Stimulated activated CD8-positive, alpha-beta memory T cell treated with anti-CD3 and anti-CD28 coated beads, Interleukin-12 subunit alpha, Interleukin-12 subunit beta, amount 100 ng/mL, for 1 hour (primary cell): ENCODE measurements around the gene INPP4B.

Source experiments
- DNase-seq: peaks from one replicate; pipeline ENCODE4 v3.0.0-alpha.2; 2020; ENCODE audit warnings: low read depth

The INPP4B gene

DNA sequence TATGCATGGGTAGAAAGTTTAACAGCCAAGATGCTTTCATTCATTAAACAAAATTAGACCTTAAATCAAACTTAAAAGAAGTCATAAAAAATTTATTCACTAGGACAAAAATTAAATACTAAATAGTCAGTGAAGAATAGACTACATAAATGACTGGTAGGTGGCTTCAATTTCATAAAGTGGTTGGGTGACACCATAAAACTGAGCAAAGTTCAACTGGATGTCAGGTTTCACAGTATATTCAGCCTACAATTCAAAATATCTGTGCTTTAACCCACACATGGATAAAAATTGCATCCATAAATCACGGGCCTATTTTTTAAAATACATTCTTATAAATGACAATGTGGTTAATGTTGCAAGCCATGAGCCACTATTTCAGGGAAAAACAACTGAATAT, 627.4 kb downstream of the INPP4B start:
- no peak for DNase-seq

- DNase-seq = no peak
Measured at GRCh38 chr4:142211444-142211843, 634.7 kb downstream of the INPP4B start.

DNA sequence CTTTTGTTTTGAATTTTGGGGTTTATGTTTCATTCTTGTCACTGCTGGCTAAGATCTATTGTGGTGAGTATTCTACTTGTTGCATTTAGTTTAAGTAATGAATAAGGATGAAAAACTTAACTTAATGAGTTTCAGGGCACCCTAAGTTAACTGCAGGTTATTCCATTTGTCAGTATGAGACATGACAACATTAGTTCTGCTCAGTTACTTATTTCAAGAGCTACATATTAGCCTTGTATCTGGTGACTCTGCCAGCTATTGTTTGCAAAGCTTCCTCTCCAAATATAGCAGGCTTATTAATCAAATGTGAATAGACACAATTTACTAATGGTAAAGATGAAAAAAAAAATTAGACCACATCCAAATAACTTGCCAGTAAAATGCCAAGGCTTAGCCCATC, 642.6 kb downstream of the INPP4B start:
- DNase-seq = no peak

DNA sequence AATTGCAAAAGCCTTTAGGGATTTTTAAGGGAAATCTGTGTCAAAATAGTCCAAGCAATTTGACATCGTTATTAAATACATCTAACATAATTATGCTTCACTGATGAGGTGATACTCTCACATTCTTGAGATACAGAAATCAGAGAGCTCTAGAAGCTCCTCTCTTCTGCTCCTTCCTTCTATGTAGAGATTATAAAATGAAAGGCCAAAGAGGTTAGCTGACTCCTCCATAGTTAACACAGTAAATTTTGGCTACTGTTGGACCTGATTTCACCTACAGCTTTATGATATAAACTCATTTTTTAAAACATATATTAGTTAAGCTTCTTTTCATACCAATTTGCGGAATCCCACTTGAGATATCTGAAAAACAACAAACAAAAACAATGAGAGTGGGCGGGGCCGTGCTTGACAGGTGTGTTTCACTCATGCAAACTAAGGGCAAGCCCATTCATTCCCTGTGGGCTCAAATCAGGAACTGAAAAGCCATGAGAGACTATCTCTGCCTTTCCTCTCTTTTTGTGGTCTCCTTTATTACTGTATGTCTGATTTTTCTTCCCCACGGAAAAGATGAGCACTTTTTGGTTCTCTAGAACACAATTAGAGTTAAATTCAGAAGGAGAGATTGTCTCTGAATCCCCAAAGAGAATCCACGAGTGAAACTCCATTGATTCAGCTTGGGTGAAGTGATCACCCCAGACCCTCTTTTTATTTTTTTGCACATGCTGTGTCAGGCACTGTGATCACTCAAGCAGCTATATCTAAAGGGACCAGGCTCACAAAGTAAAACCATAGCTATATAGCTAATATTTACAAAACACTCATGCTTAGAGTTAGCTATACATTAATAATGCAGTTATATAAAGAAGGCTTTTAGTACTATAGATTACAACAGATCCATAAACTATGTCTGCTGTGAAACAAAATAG, 643.4 kb downstream of the INPP4B start:
- no peak for DNase-seq

- DNase-seq = no peak
Measured at GRCh38 chr4:142201041-142201440, 645.1 kb downstream of the INPP4B start.

GRCh38 chr4:142194905-142195304, 651.2 kb downstream of the INPP4B start:
- DNase-seq = no peak

DNA sequence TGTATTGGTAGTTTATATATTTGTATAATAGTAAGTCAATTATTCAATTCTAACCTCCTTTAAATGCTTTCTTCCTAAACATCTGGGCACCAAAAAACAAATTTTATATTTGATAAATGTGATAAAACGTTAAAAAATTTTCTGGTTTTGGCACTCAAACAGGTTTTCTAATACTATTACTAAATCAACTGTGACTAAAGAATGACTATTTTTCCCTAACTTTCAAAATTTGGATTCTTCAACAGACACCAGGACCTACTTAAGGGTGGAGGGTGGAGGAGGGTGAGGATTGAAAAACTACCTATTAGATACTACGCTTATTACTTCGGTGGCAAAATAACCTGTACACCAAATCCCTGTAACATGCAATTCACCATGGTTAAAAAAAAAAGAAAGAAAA, 654.2 kb downstream of the INPP4B start:
- DNase-seq = no peak

GRCh38 chr4:142181021-142181420, 665.1 kb downstream of the INPP4B start:
- DNase-seq = no peak

DNA sequence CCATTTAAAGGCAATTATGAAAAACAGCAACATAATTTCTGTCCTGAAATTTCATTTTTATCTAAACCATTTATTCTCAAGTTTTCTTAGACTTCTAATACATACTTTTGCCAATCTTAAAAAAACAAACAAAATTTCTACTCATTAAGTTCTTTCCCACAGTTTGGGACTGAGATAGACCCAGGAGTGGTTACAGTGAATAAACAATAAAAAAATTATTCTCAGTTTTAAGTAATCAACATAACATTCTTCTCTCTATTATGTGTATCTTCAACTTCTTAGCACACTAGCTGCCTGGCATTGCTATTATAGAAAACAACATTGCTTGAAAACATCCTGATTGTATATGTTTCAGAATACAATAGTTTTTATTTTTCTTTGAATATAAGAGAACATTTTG, 676.9 kb downstream of the INPP4B start:
- no peak for DNase-seq

DNA sequence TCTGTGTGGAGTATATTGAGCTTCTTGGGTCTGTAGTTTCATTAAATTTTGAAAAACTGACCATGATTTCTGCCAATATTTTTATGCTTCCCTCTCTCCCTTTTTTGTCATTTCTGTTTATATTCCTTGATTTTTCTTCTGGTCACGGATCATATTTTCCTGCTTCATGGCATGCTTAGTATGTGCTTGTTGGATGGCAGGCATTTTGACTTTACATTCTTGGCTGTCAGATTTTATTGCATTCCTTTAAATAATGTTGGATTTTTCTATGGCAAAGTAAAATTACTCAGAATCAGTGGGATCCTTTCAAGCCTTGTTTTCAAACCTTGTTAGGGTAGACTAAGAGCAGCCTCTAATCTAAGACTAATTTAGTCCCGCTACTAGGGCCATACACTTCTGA, 677.9 kb downstream of the INPP4B start:
- DNase-seq = no peak

DNA sequence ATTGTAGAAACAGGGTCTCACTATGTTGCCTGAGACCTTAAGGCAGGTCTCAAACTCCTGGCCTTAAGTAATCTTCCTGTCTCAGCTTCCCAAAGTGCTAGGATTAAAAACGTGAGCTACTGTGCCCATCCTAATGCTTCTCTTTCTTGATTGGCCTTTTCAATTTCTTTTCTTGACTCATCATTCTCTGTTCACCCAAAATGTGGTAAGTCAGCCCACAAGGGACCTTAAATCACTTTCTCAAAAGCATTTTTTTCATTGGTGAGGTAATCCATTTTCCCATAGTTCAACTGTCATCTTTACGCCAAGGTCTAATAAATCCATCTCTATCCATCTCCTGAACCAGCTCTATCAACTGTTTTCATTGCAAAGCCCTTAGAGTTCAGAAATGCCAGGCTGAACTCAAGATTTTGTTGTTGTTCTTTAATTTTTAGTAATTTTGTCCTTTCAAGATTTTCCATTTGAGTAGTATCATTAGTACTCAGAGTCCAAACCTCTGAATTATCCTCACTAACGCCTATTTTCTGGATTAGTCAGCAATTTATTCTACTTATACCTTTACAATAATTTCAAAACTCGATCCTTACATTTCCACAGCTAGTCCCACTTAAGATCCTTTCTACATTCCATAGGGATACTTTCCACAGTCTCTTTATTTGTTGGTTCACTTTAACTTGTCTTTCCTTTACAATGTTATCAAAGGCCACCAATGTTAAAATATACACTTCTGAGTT, 681.2 kb downstream of the INPP4B start:
- DNase-seq = no peak

DNA sequence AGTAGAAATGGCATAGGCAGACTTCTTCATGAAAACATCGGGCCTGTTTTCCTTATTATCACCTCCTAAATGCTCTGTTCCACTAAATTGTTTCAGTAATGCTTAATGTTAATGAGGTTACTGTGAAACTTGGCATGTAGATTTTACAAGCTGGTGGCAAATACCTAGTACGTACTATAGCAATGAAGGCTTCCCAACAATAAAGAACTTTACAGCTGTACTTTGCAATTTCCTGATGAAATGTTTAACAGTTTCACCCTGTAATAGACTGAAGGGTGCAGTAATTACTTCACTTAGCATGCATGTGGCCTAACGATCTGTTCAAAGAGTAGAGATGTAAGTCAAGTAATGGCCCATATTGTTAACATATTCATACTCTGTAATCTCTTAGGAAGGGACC, 685.0 kb downstream of the INPP4B start:
- no peak for DNase-seq

- no peak for DNase-seq
Measured at GRCh38 chr4:142160509-142160908, 685.6 kb downstream of the INPP4B start.

DNA sequence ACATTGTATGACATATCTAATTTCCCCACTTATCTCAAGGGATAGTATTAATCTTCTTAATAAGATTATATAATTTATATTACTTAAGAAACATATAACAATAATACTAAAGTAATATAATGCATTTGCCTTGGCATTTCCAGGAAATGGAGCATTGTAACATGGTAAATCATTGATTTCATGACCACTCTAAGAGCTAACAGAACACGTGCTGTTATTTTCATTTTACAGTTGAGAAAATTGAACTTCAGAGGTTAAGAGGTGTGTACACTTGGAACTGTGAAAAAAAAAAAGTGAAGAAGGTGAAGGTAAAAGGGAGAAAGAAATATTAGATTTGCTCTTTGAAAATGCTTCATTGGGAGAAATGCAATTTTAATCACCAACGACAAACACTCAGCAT, 687.1 kb downstream of the INPP4B start:
- DNase-seq = no peak

- no peak for DNase-seq
Measured at GRCh38 chr4:142156256-142156655, 689.8 kb downstream of the INPP4B start.

- DNase-seq = no peak
Measured at GRCh38 chr4:142155347-142155746, 690.8 kb downstream of the INPP4B start.

- no peak for DNase-seq
Measured at GRCh38 chr4:142150483-142150882, 695.6 kb downstream of the INPP4B start.

GRCh38 chr4:142144813-142145212, 701.3 kb downstream of the INPP4B start:
- DNase-seq = no peak

- no peak for DNase-seq
Measured at GRCh38 chr4:142142366-142143054, 703.6 kb downstream of the INPP4B start.

DNA sequence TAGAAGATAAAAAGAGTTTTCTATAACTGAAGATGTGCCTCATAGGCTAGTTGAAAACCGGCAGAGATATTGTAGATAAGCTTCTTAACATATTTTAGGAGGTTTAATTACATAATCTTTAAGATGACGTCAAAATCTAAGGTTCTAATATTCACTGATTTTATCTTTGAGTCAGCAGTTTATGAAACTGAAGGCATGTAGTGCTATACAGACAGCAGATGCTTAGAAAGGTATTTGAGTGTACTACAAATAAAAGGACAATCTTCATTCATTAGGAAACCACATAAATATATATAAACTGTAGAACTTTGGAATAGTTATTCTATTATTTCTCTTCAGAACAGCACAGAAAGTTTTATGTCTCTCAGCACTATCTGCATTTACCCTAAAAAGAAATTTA, 704.9 kb downstream of the INPP4B start:
- no peak for DNase-seq

DNA sequence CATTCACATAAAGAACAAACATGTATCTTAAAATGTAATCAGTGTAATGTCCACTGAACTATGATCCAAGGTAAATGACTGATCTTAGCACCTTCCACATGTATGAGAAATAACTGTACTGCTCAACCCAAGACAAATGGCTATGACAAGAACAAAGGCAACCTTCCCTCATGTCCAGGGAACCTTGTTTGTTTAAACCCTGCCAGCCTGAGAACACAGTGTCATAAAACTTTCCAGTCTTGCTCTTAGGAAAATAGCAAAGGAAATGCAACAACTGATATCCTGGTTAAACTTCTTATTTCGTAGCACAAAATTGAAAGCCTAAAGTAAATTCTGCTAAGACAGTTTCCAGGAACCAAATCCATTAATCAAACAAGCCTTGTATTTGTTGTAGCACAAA, 715.4 kb downstream of the INPP4B start:
- no peak for DNase-seq

DNA sequence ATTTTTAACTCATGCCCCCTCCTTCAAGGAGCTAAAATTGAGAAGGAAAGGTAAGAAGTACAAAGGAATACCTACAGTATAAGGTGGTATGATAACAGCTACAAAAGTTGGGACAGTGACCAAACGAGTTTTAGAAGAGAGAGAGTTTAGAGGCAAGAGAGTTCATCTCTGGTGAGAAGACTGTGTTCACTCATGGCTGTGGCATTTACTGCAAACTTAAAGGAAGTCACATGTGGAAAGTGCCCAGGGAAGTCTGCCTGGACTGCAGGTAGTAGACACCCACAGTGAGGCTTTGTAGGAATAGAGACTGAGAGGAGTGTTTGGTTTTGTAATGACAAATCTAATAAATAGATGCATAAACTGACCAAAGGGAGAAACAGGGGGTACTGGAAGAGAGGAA, 716.2 kb downstream of the INPP4B start:
- no peak for DNase-seq

GRCh38 chr4:142129473-142129872, 716.6 kb downstream of the INPP4B start:
- DNase-seq = no peak
